Neural cell (in vitro differentiated cells): ENCODE data around the gene POLR1D. TPM values are rescaled to one million over a fixed set of nuclear protein-coding genes. Genes with fewer than 3 reads are reported as not detected.

Experiments used
- H2AFZ ChIP-seq: fragments of 200-600, 300-800 bp; sonication (generic), shearing (Covaris generic); 2 replicates; pipeline ENCODE4 v1.6.0; 2014; ENCODE audit warnings: low read depth, mild to moderate bottlenecking, antibody characterized with exemption, low read length, moderate library complexity
- H3F3A ChIP-seq: fragments of 200-600 bp; shearing (Covaris generic); 2 replicates; pipeline ENCODE4 v1.6.1; 2016; ENCODE audit warnings: mild to moderate bottlenecking, moderate library complexity, mixed read lengths, antibody characterized with exemption, low read length; ENCODE audit not compliant: insufficient read depth, poor library complexity, severe bottlenecking
- H3K27ac ChIP-seq: fragments of 200-600, 300-800 bp; sonication (generic), shearing (Covaris generic); 2 replicates; pipeline ENCODE4 v1.5.1; 2014; ENCODE audit warnings: mild to moderate bottlenecking, low read length, moderate library complexity
- H3K27me3 ChIP-seq: fragments of 300-800, 200-600 bp; sonication (generic), shearing (Covaris generic); 2 replicates; pipeline ENCODE4 v1.6.0; 2014; ENCODE audit warnings: mild to moderate bottlenecking, low read depth, low read length, moderate library complexity; ENCODE audit not compliant: insufficient read depth
- H3K36me3 ChIP-seq: fragments of 300-800, 200-600 bp; sonication (generic), shearing (Covaris generic); 2 replicates; pipeline ENCODE4 v1.5.1; 2014; ENCODE audit warnings: mild to moderate bottlenecking, antibody characterized with exemption, low read length, moderate library complexity; ENCODE audit not compliant: insufficient read depth
- H3K4me2 ChIP-seq: fragments of 300-800, 200-600 bp; sonication (generic), shearing (Covaris generic); 2 replicates; pipeline ENCODE4 v1.6.0; 2014; ENCODE audit warnings: mild to moderate bottlenecking, low read length
- H3K4me3 ChIP-seq: fragments of 300-800, 200-600 bp; sonication (generic), shearing (Covaris generic); 2 replicates; pipeline ENCODE4 v1.5.1; 2014; ENCODE audit warnings: mild to moderate bottlenecking, low read length, moderate library complexity
- H3K79me2 ChIP-seq: fragments of 200-600 bp; shearing (Covaris generic); replicated peaks from 2 replicates; pipeline ENCODE4 v1.6.0; 2014; ENCODE audit warnings: mild to moderate bottlenecking, low read length, moderate library complexity; ENCODE audit not compliant: insufficient read depth
- H3K9ac ChIP-seq: fragments of 300-800, 200-600 bp; sonication (generic), shearing (Covaris generic); 2 replicates; pipeline ENCODE4 v1.6.1; 2016; ENCODE audit warnings: mild to moderate bottlenecking, low read length, mixed read lengths
- H3K9me2 ChIP-seq: fragments of 200-600 bp; shearing (Covaris generic); 2 replicates; pipeline ENCODE4 v1.6.1; 2016; ENCODE audit warnings: mild to moderate bottlenecking, low read length, mixed read lengths; ENCODE audit not compliant: insufficient read depth
- H3K9me3 ChIP-seq: fragments of 200-600, 300-800 bp; sonication (generic), shearing (Covaris generic); 2 replicates; pipeline ENCODE4 v1.6.1; 2016; ENCODE audit warnings: mild to moderate bottlenecking, mixed run types, low read length, moderate library complexity, mixed read lengths
- H4K20me1 ChIP-seq: fragments of 200-600 bp; shearing (Covaris generic); 2 replicates; pipeline ENCODE4 v1.6.1; 2016; ENCODE audit warnings: mild to moderate bottlenecking, mixed run types; ENCODE audit not compliant: insufficient read depth
- CTCF ChIP-seq: fragments of 450-650 bp; IDR thresholded peaks from 2 replicates; pipeline ENCODE4 v1.5.1; 2014; ENCODE audit warnings: antibody characterized with exemption, mild to moderate bottlenecking, moderate library complexity; ENCODE audit not compliant: poor library complexity, severe bottlenecking
- EP300 ChIP-seq: fragments of 450-650 bp; conservative IDR thresholded peaks from 2 replicates; pipeline ENCODE4 v1.6.1; 2014; ENCODE audit warnings: antibody characterized with exemption, mild to moderate bottlenecking, moderate library complexity; ENCODE audit not compliant: poor library complexity, severe bottlenecking
- EZH2 ChIP-seq: fragments of 200-600, 300-800 bp; shearing (Covaris generic), sonication (generic); IDR thresholded peaks from 2 replicates; pipeline ENCODE4 v1.6.1; 2014; ENCODE audit warnings: antibody characterized with exemption, low read length, borderline replicate concordance, mild to moderate bottlenecking; ENCODE audit not compliant: insufficient read depth, poor library complexity, severe bottlenecking
- MXI1 ChIP-seq: fragments of 450-650 bp; conservative IDR thresholded peaks from 2 replicates; pipeline ENCODE4 v1.6.1; 2014; ENCODE audit warnings: antibody characterized with exemption, mild to moderate bottlenecking; ENCODE audit not compliant: poor library complexity, severe bottlenecking
- POLR2AphosphoS5 ChIP-seq: IDR thresholded peaks from 2 replicates; pipeline ENCODE4 v1.6.1; 2012
- RAD21 ChIP-seq: fragments of 450-650 bp; conservative IDR thresholded peaks from 2 replicates; pipeline ENCODE4 v1.6.1; 2014; ENCODE audit warnings: antibody characterized with exemption, mild to moderate bottlenecking, moderate library complexity
- REST ChIP-seq: IDR thresholded peaks from 2 replicates; pipeline ENCODE4 v1.6.1; 2012; ENCODE audit warnings: borderline replicate concordance
- SMC3 ChIP-seq: fragments of 450-650 bp; conservative IDR thresholded peaks from 2 replicates; pipeline ENCODE4 v1.6.1; 2014; ENCODE audit warnings: antibody characterized with exemption, mild to moderate bottlenecking, moderate library complexity; ENCODE audit not compliant: poor library complexity
- TAF1 ChIP-seq: IDR thresholded peaks from 2 replicates; pipeline ENCODE4 v1.6.1; 2012; ENCODE audit warnings: low read depth
- polyA plus RNA-seq: library from polyadenylated mRNA; depleted of rRNA; stranded (reverse); fragments of >200 nt; gene quantifications from 2 replicates; pipeline ENCODE4 v1.2.3, GENCODE V29; 2014

Gene POLR1D
- polyA plus RNA-seq, 1 donor from 2014 or later, result 179 TPM

- no peak for TF ChIP-seq MXI1
- no peak for TF ChIP-seq EP300
- no peak for TF ChIP-seq SMC3
- TF ChIP-seq TAF1, result no peak
Observed at GRCh38 chr13:27587095-27587746, 34.5 kb upstream of the POLR1D start (continued).

GRCh38 chr13:27588405-27588804, 33.3 kb upstream of the POLR1D start:
- Histone ChIP-seq H3K4me3 (no peak overlapping the region), H3K4me2 (no peak overlapping the region), H4K20me1 (no peaks in the 10 kb centered on the region), H3K9me3 (no peaks in the 10 kb centered on the region), H3K9ac (no peak overlapping the region), H3K79me2 (no peaks in the 10 kb centered on the region), H2AFZ (no peak overlapping the region), H3K36me3 (no peaks in the 10 kb centered on the region), H3K27ac (no peak overlapping the region), H3K9me2 (no peaks in the 10 kb centered on the region), H3K27me3 (no peaks in the 10 kb centered on the region), H3F3A (no peaks in the 10 kb centered on the region)
- TF ChIP-seq EP300 (no peak), POLR2AphosphoS5 (no peak), TAF1 (no peak), SMC3 (no peak), RAD21 (no peak), MXI1 (no peak), EZH2 (no peak), REST (no peak)

- H2AFZ ChIP-seq, result no peak overlapping the region
- H3K36me3 ChIP-seq, result no peaks in the 10 kb centered on the region
- H3K9me3 ChIP-seq, result no peaks in the 10 kb centered on the region
- no peaks in the 10 kb centered on the region for H3F3A ChIP-seq
- H3K9me2 ChIP-seq, result no peaks in the 10 kb centered on the region
- no peaks in the 10 kb centered on the region for H4K20me1 ChIP-seq
- no peaks in the 10 kb centered on the region for H3K27me3 ChIP-seq
- H3K79me2 ChIP-seq, result no peaks in the 10 kb centered on the region
- H3K9ac ChIP-seq, result no peak overlapping the region
- TF ChIP-seq EZH2 (no peak), RAD21 (no peak), MXI1 (no peak), POLR2AphosphoS5 (no peak), CTCF (no peak), SMC3 (no peak), EP300 (no peak), REST (no peak), TAF1 (no peak)
- no peak overlapping the region for H3K4me3 ChIP-seq
- H3K27ac ChIP-seq, result no peak overlapping the region
- no peak overlapping the region for H3K4me2 ChIP-seq
Observed at GRCh38 chr13:27592865-27593264, 28.8 kb upstream of the POLR1D start.
